Kidney (tissue), 14 donors: ENCODE measurements around the gene KSR1. TPM values are rescaled to one million over a fixed set of nuclear protein-coding genes. Genes with fewer than 3 reads are reported as not detected.
A peak's percentile ranks its signal among the peaks of the same experiment; 100 is the strongest.

Experiments
- DNase-seq, 5 donors: peaks; one replicate each; pipeline ENCODE4 v3.0.0-alpha.2; 2013 to 2020
- FAIRE-seq: peaks from 2 replicates; lab custom pipeline; 2012; peaks lifted over from hg19 to GRCh38; lab: Jason Lieb, UNC
- H3K27ac ChIP-seq, 2 donors: one replicate each; pipeline ENCODE4 v1.7.0; 2013; ENCODE audit warnings: low read depth in 2 of 2, low read length in 2 of 2, inconsistent platforms in 1 of 2
- H3K27me3 ChIP-seq: one replicate; pipeline ENCODE4 v1.7.1; 2013; ENCODE audit warnings: low read length, inconsistent platforms; ENCODE audit not compliant: control insufficient read depth, insufficient read depth
- H3K36me3 ChIP-seq, 3 donors: one replicate each; pipeline versions ENCODE4 v1.7.0 to v1.7.1; 2013; ENCODE audit warnings: low read length in 3 of 3, control low read depth in 1 of 3, inconsistent platforms in 1 of 3; ENCODE audit not compliant: insufficient read depth in 3 of 3, control insufficient read depth in 2 of 3
- H3K4me1 ChIP-seq, 3 donors: one replicate each; pipeline versions ENCODE4 v1.7.0 to v1.7.1; 2013; ENCODE audit warnings: low read length in 3 of 3, inconsistent platforms in 1 of 3, low read depth in 1 of 3; ENCODE audit not compliant: control insufficient read depth in 2 of 3, insufficient read depth in 2 of 3
- H3K4me3 ChIP-seq, 3 donors: one replicate each; pipeline versions ENCODE4 v1.7.0 to v1.8.1; 2013; ENCODE audit warnings: low read length in 3 of 3, control low read depth in 1 of 3, inconsistent platforms in 1 of 3
- H3K9ac ChIP-seq, 3 donors: one replicate each; pipeline versions ENCODE4 v1.7.0 to v1.7.1; 2013; ENCODE audit warnings: low read length in 3 of 3, control low read depth in 1 of 3, inconsistent platforms in 1 of 3
- H3K9me3 ChIP-seq, 3 donors: one replicate each; pipeline versions ENCODE4 v1.7.0 to v1.7.1; 2013; ENCODE audit warnings: low read length in 3 of 3, control low read depth in 1 of 3, inconsistent platforms in 1 of 3; ENCODE audit not compliant: control insufficient read depth in 2 of 3, insufficient read depth in 1 of 3
- CTCF ChIP-seq: IDR thresholded peaks from 3 replicates; pipeline ENCODE4 v1.5.1; 2012; ENCODE audit warnings: mild to moderate bottlenecking, moderate library complexity, borderline replicate concordance; ENCODE audit not compliant: insufficient read depth; ENCODE audit errors: extremely low read depth
- intact Hi-C: fragments of 100-400 bp; cut with DNase I; formaldehyde crosslinking; loops from one replicate; pipeline ENCODE4 v1.11.1; 2022
- polyA plus RNA-seq: library from polyadenylated mRNA; stranded (reverse); fragments of 350-450 nt; fragmentation: Illumina TruSeq; extraction: RNeasy Lipid Tissue Mini Kit (QIAGEN cat#74804); gene quantifications from one replicate; pipeline ENCODE4 v1.2.3, GENCODE V29; 2014; ENCODE audit warnings: low read depth, low replicate concordance; ENCODE audit not compliant: insufficient read depth
- total RNA-seq: library from RNA; stranded (reverse); fragmentation: NEBNext Ultra II Directional; extraction: Animal tissue kit (Norgen Biotek cat#: 25700); gene quantifications from one replicate; pipeline ENCODE4 v1.2.1, GENCODE V29; 2021
- donor health status: control.
- donor health status: control.
- donor health status: control.
- donor health status: control.
- donor health status: control.
- donor health status: DM: yes; HTN: yes; CAD: no.
- donor health status: Normal renal cell carcinoma (clear cell type).

The KSR1 gene
- total and polyA plus RNA-seq, 2 donors from 2014 or later, result 11.7 to 97.3 TPM

- FAIRE-seq, result no peak
- H3K36me3 ChIP-seq, result no peaks in the 10 kb centered on the region
- H3K4me1 ChIP-seq, result peaks cover 0 to 24% (median 22%) of the 10 kb centered on the region in 3 donors
- no peak overlapping the region for H3K9ac ChIP-seq
- intact Hi-C loops, result no loop called here
- H3K27me3 ChIP-seq, result no peaks in the 10 kb centered on the region
- H3K4me3 ChIP-seq, result no peak overlapping the region
- no peaks in the 10 kb centered on the region for H3K9me3 ChIP-seq
- no peak for DNase-seq
- H3K27ac ChIP-seq, result no peak overlapping the region
- no peak for TF ChIP-seq CTCF
Measured at GRCh38 chr17:27573548-27573947, 117.3 kb downstream of the KSR1 start.

DNA sequence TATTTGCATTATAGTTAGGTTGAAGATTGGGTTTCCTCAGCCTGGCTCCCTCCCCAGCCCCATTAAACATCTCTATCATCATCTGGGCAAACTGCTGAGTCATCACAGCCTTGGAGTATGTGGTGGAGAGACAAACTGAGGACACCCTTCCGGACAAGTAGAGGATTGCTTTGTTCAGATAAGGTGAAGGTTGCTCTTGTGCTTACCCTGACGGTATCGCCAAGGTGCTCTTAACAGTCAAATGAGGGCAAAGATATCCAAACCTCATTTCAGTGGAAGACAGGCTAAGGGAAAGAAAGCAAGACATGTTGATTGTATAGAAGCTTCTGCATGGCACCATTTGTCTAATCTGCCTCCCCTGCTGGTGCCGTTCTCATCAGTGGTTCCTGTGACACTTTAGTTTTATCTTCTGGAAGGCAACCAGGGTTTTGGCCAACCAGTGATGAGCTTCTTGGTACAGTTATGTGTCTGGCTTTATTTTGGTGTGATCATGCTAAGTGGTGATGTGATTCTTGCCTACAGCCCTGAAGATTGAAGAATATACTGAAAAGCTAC, 117.8 kb downstream of the KSR1 start:
- DNase-seq (peak in 1 of 5 donors; percentile 2), FAIRE-seq (no peak)
- Histone ChIP-seq H3K27me3 (no peaks in the 10 kb centered on the region), H3K4me1 (peaks cover 0 to 22% (median 22%) of the 10 kb centered on the region in 3 donors), H3K4me3 (no peak overlapping the region), H3K27ac (no peak overlapping the region), H3K36me3 (no peaks in the 10 kb centered on the region), H3K9ac (no peak overlapping the region), H3K9me3 (no peaks in the 10 kb centered on the region)
- intact Hi-C loops, result no loop called here
- no peak for TF ChIP-seq CTCF

- TF ChIP-seq CTCF, result no peak
- FAIRE-seq, result no peak
- no peaks in the 10 kb centered on the region for H3K27me3 ChIP-seq
- H3K36me3 ChIP-seq, result no peaks in the 10 kb centered on the region
- H3K27ac ChIP-seq, result peak overlapping the region; percentile 7 to 33
- DNase-seq, result peak in 3 of 5 donors; percentile 2 to 35 (median 32)
- H3K9ac ChIP-seq, result no peak overlapping the region
- H3K4me1 ChIP-seq, result peaks cover 0 to 19% (median 12%) of the 10 kb centered on the region in 3 donors
- no peak overlapping the region for H3K4me3 ChIP-seq
- no peaks in the 10 kb centered on the region for H3K9me3 ChIP-seq
- intact Hi-C loops, result no loop called here
Measured at GRCh38 chr17:27575096-27575911, 119.1 kb downstream of the KSR1 start.
